HG03469 (cell line): ENCODE measurements around the gene APBB3.

Experiments
- ATAC-seq: cut with Tn5 transposase; IDR thresholded peaks from one replicate; pipeline ENCODE4 v1.9.1; 2021; ENCODE audit warnings: mild to moderate bottlenecking, moderate library complexity, moderate number of reproducible peaks; ENCODE audit not compliant: unreplicated experiment

APBB3 gene

GRCh38 chr5:140555747-140556312 lies 8.6 kb downstream of the APBB3 start:
- no peak for ATAC-seq

DNA sequence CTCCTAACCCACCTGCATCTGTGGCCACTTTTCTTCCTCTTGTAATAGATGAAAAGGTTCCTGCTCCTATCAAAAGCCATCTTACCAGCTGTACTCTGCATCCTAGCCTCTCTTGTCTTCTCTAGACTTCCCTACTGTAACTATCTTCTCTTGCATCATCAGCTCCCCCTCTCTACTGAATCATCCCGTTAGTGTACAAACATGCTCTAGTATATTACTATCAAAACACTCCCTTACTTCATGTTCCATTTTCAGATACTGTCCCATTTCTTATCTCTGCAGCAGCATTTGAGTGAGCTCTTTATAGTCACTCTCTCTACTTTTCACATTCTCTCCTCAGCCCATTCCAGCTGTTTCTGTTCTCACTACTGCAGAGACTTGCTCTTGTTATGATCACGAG lies 9.9 kb downstream of the APBB3 start:
- no peak for ATAC-seq

GRCh38 chr5:140553657-140554056 lies 10.7 kb downstream of the APBB3 start:
- ATAC-seq, result no peak

GRCh38 chr5:140551872-140552271 lies 12.5 kb downstream of the APBB3 start:
- ATAC-seq, result no peak

GRCh38 chr5:140550147-140551079 lies 14.0 kb downstream of the APBB3 start:
- no peak for ATAC-seq

- ATAC-seq, result no peak
Measured at GRCh38 chr5:140549237-140550144, 14.9 kb downstream of the APBB3 start.

- ATAC-seq, result no peak
Measured at GRCh38 chr5:140548791-140549190, 15.6 kb downstream of the APBB3 start.

DNA sequence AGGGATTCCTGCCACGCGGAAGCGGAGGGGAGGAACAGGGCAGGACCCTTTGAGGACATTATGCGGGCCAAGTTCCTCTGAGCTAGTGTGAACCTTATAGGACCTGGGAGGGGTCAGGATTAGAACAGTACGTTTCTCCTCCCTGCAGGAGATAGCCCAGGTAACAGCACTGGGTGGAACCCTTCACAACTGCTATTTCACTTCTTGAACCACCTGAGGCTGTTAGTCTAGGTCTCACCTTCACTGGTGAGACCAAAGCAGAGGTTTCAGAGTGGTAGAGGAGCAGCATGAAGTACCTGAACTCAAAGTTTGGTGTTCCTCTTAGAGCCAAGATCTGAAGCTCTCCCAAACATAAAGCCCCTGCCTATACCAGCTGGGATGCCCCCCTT lies 16.1 kb downstream of the APBB3 start:
- ATAC-seq, result no peak

GRCh38 chr5:140547508-140548299 lies 16.7 kb downstream of the APBB3 start, which contains the start of gene EIF4EBP3:
Gene EIF4EBP3 (plus strand): TSS chr5:140547662. CDS start chr5:140547738, 76 bp downstream.
- peak; percentile 96 for ATAC-seq

DNA sequence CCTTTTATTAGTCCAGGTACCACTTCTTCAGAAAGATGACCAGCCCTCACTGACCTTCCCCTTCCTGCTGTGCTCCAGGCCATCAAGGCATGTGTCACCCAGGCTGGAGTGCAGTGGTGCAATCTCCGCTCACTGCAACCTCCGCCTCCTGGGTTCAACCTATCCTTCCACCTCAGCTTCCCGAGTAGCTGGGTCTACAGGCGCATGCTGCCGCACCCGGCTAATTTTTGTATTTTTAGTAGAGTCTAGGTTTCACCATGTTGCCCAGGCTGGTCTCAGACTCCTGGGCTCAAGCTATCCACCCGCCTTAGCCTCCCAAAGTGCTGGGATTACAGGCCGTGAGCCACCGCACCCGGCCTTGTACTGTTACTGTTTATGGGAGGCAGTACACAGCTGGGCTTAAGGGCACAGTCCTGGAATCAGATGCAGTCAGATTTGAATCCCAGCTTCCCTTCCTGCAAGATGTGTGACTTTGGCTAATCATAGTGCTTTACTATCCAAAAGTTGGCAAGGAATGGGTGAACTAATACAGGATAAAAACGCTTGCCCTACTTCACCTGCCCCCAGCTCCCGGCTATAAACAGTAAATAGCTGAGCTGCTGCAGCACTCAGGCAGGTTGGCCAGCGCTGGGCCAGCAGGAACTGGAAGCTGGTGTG lies 17.4 kb downstream of the APBB3 start:
- ATAC-seq, result no peak

DNA sequence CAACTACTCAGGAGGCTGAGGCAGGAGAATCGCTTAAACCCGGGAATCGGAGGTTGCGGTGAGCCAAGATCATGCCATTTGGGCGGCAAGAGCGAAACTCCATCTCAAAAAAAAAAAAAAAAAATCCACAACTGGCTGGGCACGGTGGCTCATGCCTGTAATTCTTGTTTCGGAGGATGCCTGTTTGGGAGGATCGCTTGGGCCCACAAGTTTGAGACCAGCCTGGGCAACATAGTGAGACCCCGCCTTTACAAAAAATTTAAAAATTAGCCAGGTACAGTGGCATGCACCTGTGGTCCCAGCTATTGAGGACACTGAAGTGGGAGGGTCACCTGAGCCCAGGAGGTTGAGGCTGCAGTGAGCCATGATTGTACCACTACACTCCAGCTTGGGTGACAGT lies 18.8 kb downstream of the APBB3 start:
- no peak for ATAC-seq

DNA sequence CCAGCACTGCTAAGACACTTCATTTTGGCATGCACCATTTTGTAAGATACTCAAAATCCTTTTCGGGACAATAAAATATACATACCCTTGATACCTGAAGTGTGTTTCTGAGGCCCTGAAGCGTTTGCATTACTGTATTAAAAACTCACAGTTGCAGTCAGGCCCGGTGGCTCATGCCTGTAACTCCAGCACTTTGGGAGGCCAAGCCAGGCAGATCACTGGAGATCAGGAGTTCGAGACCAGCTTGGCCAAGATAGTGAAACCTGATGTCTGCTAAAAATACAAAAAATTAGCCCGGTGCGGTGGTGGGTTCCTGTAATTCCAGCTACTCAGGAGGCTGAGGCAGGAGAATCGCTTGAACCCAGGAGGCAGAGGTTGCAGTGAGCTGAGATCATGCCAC lies 19.4 kb downstream of the APBB3 start:
- no peak for ATAC-seq

- no peak for ATAC-seq
Measured at GRCh38 chr5:140542972-140543371, 21.4 kb downstream of the APBB3 start.

GRCh38 chr5:140540227-140540626 lies 24.2 kb downstream of the APBB3 start:
- ATAC-seq, result no peak

GRCh38 chr5:140524003-140524402 lies 40.4 kb downstream of the APBB3 start:
- ATAC-seq, result no peak

- ATAC-seq, result no peak
Measured at GRCh38 chr5:140513124-140513523, 51.3 kb downstream of the APBB3 start.

DNA sequence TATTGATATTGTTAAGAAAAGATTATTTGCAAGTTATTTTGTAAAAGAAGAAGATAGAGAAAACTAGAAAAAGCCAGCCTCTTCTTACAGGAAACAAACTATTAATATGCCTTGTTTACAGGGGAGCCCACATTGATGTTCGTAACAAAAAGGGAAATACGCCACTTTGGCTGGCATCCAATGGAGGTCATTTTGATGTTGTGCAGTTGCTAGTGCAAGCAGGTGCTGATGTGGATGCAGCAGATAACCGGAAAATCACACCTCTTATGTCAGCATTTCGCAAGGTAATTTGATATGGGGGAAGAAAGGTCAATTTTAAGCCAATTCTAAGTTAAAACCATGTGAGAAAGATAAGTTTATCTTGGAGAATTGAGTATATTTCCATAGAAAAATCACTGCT lies 54.5 kb downstream of the APBB3 start:
- ATAC-seq, result no peak
